HepG2 (cell line): ENCODE data around the gene SLC16A5. TPM values are rescaled to one million over a fixed set of nuclear protein-coding genes. Genes with fewer than 3 reads are reported as not detected.

Experiments
- ATAD3A ChIP-seq: sonication (generic); formaldehyde crosslinking; IDR thresholded peaks from 2 replicates; pipeline ENCODE4 v1.4.0; 2020; ENCODE audit warnings: missing genetic modification reagents
- ATF6 ChIP-seq: sonication (generic); formaldehyde crosslinking; conservative IDR thresholded peaks from 2 replicates; pipeline ENCODE4 v1.4.0; 2020; ENCODE audit warnings: missing genetic modification reagents
- BRF2 ChIP-seq: sonication (generic); formaldehyde crosslinking; IDR thresholded peaks from 2 replicates; pipeline ENCODE4 v1.8.1; 2022; ENCODE audit warnings: mild to moderate bottlenecking, missing genetic modification reagents
- CHCHD3 ChIP-seq: sonication (generic); formaldehyde crosslinking; IDR thresholded peaks from 2 replicates; pipeline ENCODE4 v1.8.0; 2022; ENCODE audit warnings: mild to moderate bottlenecking, missing genetic modification reagents, moderate library complexity
- FOSL2 ChIP-seq: sonication (generic); formaldehyde crosslinking; IDR thresholded peaks from 2 replicates; pipeline ENCODE4 v1.4.0; 2020; ENCODE audit warnings: missing genetic modification reagents
- GATA4 ChIP-seq: sonication (generic); IDR thresholded peaks from 2 replicates; pipeline ENCODE4 v1.6.1; 2016; ENCODE audit warnings: antibody characterized with exemption, low read depth, borderline replicate concordance
- HBP1 ChIP-seq: IDR thresholded peaks from 2 replicates; pipeline ENCODE4 v1.6.1; 2016; ENCODE audit warnings: low read depth, control low read depth
- HNRNPH1 ChIP-seq: fragments of 200-400 bp; formaldehyde crosslinking; optimal IDR thresholded peaks from 2 replicates; pipeline ENCODE3; 2017; ENCODE audit warnings: mild to moderate bottlenecking, low read depth, low read length
- MAFK ChIP-seq, 2 experiments: IDR thresholded peaks in 1 of 2; conservative IDR thresholded peaks in 1 of 2; 2 replicates each; pipeline ENCODE4 v1.6.1; 2011; ENCODE audit warnings: improper control_type of control experiment in 2 of 2, low read length in 2 of 2
- RCOR2 ChIP-seq: IDR thresholded peaks from 2 replicates; pipeline ENCODE4 v1.6.1; 2016; ENCODE audit warnings: missing biosample characterization, missing genetic modification reagents
- SIN3B ChIP-seq: fragments of 150-350 bp; IDR thresholded peaks from 2 replicates; pipeline ENCODE4 v1.6.1; 2014; ENCODE audit warnings: low read length
- SUZ12 ChIP-seq: fragments of 150-350 bp; IDR thresholded peaks from 2 replicates; pipeline ENCODE4 v1.6.1; 2014; ENCODE audit warnings: low read depth, low read length
- ZFP1 ChIP-seq: IDR thresholded peaks from 2 replicates; pipeline ENCODE4 v1.6.1; 2016
- ZNF180 ChIP-seq: sonication (generic); formaldehyde crosslinking; IDR thresholded peaks from 2 replicates; pipeline ENCODE4 v1.4.0; 2020; ENCODE audit warnings: low read depth, missing genetic modification reagents, borderline replicate concordance
- ZNF510 ChIP-seq: sonication (generic); formaldehyde crosslinking; IDR thresholded peaks from 2 replicates; pipeline ENCODE4 v1.4.0; 2020; ENCODE audit warnings: low read depth, mild to moderate bottlenecking, missing genetic modification reagents
- ZNF607 ChIP-seq: sonication (generic); formaldehyde crosslinking; IDR thresholded peaks from 2 replicates; pipeline ENCODE4 v1.5.1; 2020; ENCODE audit warnings: missing genetic modification reagents, mild to moderate bottlenecking, borderline replicate concordance
- ZNF773 ChIP-seq: sonication (generic); formaldehyde crosslinking; IDR thresholded peaks from 2 replicates; pipeline ENCODE4 v1.4.0; 2020; ENCODE audit warnings: missing genetic modification reagents, borderline replicate concordance
- polyA plus RNA-seq, 8 experiments: library from polyadenylated mRNA; depleted of rRNA in 3 of 8; stranded (reverse) in 7 of 8; unstranded in 1 of 8; fragments of >200 nt; fragmentation: Illumina TruSeq in 4 of 8; extraction: Trizol in 4 of 8; gene quantifications; 2 replicates each; pipeline versions ENCODE4 v1.2.1 to v1.2.3, GENCODE V29; 2011 to 2016; ENCODE audit warnings: low read depth in 4 of 8, missing spikeins in 1 of 8, mixed read lengths in 1 of 8; ENCODE audit not compliant: insufficient read depth in 1 of 8
- total RNA-seq, 5 experiments: library from RNA; depleted of rRNA; stranded (reverse); fragments of >200 nt; fragmentation: Illumina TruSeq; extraction: Trizol; gene quantifications; 2 replicates each; pipeline ENCODE4 v1.2.3, GENCODE V29; 2016; ENCODE audit warnings: low read depth in 1 of 5
- TF ChIP-seq, protein P1 (sequence below): sonication (generic); formaldehyde crosslinking; IDR thresholded peaks from 2 replicates; pipeline ENCODE4 v1.4.0; 2020; ENCODE audit warnings: missing genetic modification reagents, borderline replicate concordance
- TF ChIP-seq, protein P2 (sequence below): sonication (generic); formaldehyde crosslinking; IDR thresholded peaks from 2 replicates; pipeline ENCODE4 v1.8.0; 2022; ENCODE audit warnings: low read depth, missing genetic modification reagents
- TF ChIP-seq, protein P3 (sequence below): sonication (generic); formaldehyde crosslinking; IDR thresholded peaks from 2 replicates; pipeline ENCODE4 v1.4.0; 2020; ENCODE audit warnings: missing genetic modification reagents, mild to moderate bottlenecking, borderline replicate concordance

Gene SLC16A5
- total and polyA plus RNA-seq, 2 of the 13 experiments (the other 11 are each of a cell fraction or from before 2014, with no cell fraction given), result 0.69 to 5.6 TPM

GRCh38 chr17:75084039-75084660 lies 3.6 kb upstream of the SLC16A5 start (continued):
- TF ChIP-seq BRF2 (CRISPR knock-in tag), result no peak
- no peak for TF ChIP-seq ZNF773 (CRISPR knock-in tag)
- no peak for TF ChIP-seq ZNF607 (CRISPR knock-in tag)
- TF ChIP-seq ZNF510 (CRISPR knock-in tag), result no peak
- TF ChIP-seq, protein P1, sequence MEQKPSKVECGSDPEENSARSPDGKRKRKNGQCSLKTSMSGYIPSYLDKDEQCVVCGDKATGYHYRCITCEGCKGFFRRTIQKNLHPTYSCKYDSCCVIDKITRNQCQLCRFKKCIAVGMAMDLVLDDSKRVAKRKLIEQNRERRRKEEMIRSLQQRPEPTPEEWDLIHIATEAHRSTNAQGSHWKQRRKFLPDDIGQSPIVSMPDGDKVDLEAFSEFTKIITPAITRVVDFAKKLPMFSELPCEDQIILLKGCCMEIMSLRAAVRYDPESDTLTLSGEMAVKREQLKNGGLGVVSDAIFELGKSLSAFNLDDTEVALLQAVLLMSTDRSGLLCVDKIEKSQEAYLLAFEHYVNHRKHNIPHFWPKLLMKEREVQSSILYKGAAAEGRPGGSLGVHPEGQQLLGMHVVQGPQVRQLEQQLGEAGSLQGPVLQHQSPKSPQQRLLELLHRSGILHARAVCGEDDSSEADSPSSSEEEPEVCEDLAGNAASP (CRISPR knock-in tag), result peak; percentile 83
- TF ChIP-seq HNRNPH1, result no peak
- no peak for TF ChIP-seq ATAD3A (CRISPR knock-in tag)
- peak; percentile 93 for TF ChIP-seq RCOR2 (CRISPR knock-in tag)
- peak; percentile 52; the same call in 1 of the 2 replicates for TF ChIP-seq ZFP1 (CRISPR knock-in tag)
- peak; percentile 86; the same call in 1 of the 2 replicates for TF ChIP-seq HBP1
- TF ChIP-seq SUZ12, result no peak
- TF ChIP-seq MAFK (conservative IDR thresholded peaks at IDR 0.05 in 1 of 2, IDR thresholded peaks at IDR 0.05 in 1 of 2; ENCODE audit: low read length in 2 of 2), result no peak
- TF ChIP-seq ATF6 (CRISPR knock-in tag), result no peak
- TF ChIP-seq GATA4, result no peak; the same call in 1 of the 2 replicates
- TF ChIP-seq ZNF180 (CRISPR knock-in tag), result no peak
- no peak for TF ChIP-seq CHCHD3
- no peak for TF ChIP-seq SIN3B
- TF ChIP-seq, protein P2, sequence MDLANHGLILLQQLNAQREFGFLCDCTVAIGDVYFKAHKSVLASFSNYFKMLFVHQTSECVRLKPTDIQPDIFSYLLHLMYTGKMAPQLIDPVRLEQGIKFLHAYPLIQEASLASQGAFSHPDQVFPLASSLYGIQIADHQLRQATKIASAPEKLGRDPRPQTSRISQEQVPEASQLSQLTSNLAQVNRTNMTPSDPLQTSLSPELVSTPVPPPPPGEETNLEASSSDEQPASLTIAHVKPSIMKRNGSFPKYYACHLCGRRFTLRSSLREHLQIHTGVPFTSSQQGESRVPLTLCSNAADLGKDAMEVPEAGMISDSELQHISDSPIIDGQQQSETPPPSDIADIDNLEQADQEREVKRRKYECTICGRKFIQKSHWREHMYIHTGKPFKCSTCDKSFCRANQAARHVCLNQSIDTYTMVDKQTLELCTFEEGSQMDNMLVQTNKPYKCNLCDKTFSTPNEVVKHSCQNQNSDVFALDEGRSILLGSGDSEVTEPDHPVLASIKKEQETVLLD, result no peak
- peak; percentile 84 for TF ChIP-seq FOSL2
- TF ChIP-seq, protein P3, sequence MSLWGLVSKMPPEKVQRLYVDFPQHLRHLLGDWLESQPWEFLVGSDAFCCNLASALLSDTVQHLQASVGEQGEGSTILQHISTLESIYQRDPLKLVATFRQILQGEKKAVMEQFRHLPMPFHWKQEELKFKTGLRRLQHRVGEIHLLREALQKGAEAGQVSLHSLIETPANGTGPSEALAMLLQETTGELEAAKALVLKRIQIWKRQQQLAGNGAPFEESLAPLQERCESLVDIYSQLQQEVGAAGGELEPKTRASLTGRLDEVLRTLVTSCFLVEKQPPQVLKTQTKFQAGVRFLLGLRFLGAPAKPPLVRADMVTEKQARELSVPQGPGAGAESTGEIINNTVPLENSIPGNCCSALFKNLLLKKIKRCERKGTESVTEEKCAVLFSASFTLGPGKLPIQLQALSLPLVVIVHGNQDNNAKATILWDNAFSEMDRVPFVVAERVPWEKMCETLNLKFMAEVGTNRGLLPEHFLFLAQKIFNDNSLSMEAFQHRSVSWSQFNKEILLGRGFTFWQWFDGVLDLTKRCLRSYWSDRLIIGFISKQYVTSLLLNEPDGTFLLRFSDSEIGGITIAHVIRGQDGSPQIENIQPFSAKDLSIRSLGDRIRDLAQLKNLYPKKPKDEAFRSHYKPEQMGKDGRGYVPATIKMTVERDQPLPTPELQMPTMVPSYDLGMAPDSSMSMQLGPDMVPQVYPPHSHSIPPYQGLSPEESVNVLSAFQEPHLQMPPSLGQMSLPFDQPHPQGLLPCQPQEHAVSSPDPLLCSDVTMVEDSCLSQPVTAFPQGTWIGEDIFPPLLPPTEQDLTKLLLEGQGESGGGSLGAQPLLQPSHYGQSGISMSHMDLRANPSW (CRISPR knock-in tag), result peak; percentile 89; the same call in 1 of the 2 replicates
